OCI-M2 (cell line): ENCODE measurements around the gene SLC38A7.
"Not testable (repeated sequence)": the region's sequence is repeated elsewhere in the genome, so short reads cannot be mapped to it uniquely, and the experiment has no call there.

Source experiments
- DNase-seq: peaks from one replicate; lab custom pipeline; 2025; ENCODE audit not compliant: unreplicated experiment; lab: John Stamatoyannopoulos, UW

Gene SLC38A7

GRCh38 chr16:58679763-58680162 lies 4.8 kb downstream of the SLC38A7 start:
- DNase-seq, result no peak

- DNase-seq, result no peak
These were observed 5.9 kb downstream of the SLC38A7 start for GRCh38 chr16:58678716-58679115.

GRCh38 chr16:58678269-58678668 lies 6.3 kb downstream of the SLC38A7 start:
- no peak for DNase-seq

- no peak for DNase-seq
These were observed 13.5 kb downstream of the SLC38A7 start for GRCh38 chr16:58670946-58671583.

GRCh38 chr16:58670177-58670576 lies 14.4 kb downstream of the SLC38A7 start:
- DNase-seq, result no peak

GRCh38 chr16:58665200-58665599 lies 19.4 kb downstream of the SLC38A7 start:
- DNase-seq, result no peak

- DNase-seq, result peak; percentile 8
These were observed 23.3 kb downstream of the SLC38A7 start for GRCh38 chr16:58661199-58661830.

GRCh38 chr16:58659911-58660310 lies 24.7 kb downstream of the SLC38A7 start:
- DNase-seq, result not testable (repeated sequence)

GRCh38 chr16:58658796-58659211 lies 25.8 kb downstream of the SLC38A7 start:
- DNase-seq, result no peak

- no peak for DNase-seq
These were observed 27.7 kb downstream of the SLC38A7 start for GRCh38 chr16:58656899-58657298.

- DNase-seq, result no peak
These were observed 29.4 kb downstream of the SLC38A7 start for GRCh38 chr16:58655215-58655596.

GRCh38 chr16:58654560-58655214 lies 29.9 kb downstream of the SLC38A7 start:
- DNase-seq, result no peak

GRCh38 chr16:58652741-58653140 lies 31.8 kb downstream of the SLC38A7 start:
- no peak for DNase-seq

- DNase-seq, result no peak
These were observed 32.6 kb downstream of the SLC38A7 start for GRCh38 chr16:58651965-58652348.

- DNase-seq, result no peak
These were observed 34.9 kb downstream of the SLC38A7 start for GRCh38 chr16:58649707-58650106.

- DNase-seq, result no peak
These were observed 37.5 kb downstream of the SLC38A7 start for GRCh38 chr16:58647107-58647506.

GRCh38 chr16:58644765-58645487 lies 39.6 kb downstream of the SLC38A7 start:
- DNase-seq, result no peak

GRCh38 chr16:58644108-58644507 lies 40.5 kb downstream of the SLC38A7 start:
- no peak for DNase-seq

GRCh38 chr16:58640949-58641348 lies 43.6 kb downstream of the SLC38A7 start:
- DNase-seq, result no peak

GRCh38 chr16:58639836-58640235 lies 44.7 kb downstream of the SLC38A7 start:
- DNase-seq, result no peak

GRCh38 chr16:58639230-58639629 lies 45.3 kb downstream of the SLC38A7 start:
- DNase-seq, result no peak
